Vagina (tissue), 2 donors: ENCODE measurements around the gene F2RL2. TPM values are rescaled to one million over a fixed set of nuclear protein-coding genes. Genes with fewer than 3 reads are reported as not detected.

Source experiments
- DNase-seq, 2 donors: peaks; one replicate each; pipeline ENCODE4 v3.0.0-alpha.2; 2017; ENCODE audit errors: extremely low spot score in 2 of 2
- H3K27ac ChIP-seq: fragments of 200-600 bp; sonication (generic); one replicate; pipeline ENCODE4 v1.5.1; 2019
- H3K27me3 ChIP-seq: fragments of 200-600 bp; sonication (generic); one replicate; pipeline ENCODE4 v1.5.1; 2019
- H3K36me3 ChIP-seq, 2 donors: fragments of 200-600 bp; sonication (generic); one replicate each; pipeline ENCODE4 v1.5.1; 2017 to 2019
- H3K4me1 ChIP-seq: fragments of 200-600 bp; sonication (generic); one replicate; pipeline ENCODE4 v1.5.1; 2019
- H3K4me3 ChIP-seq, 2 donors: fragments of 200-600 bp; sonication (generic); 1 replicate in 1 of 2; 2 replicates in 1 of 2; pipeline ENCODE4 v1.5.1; 2016 to 2019
- H3K9me3 ChIP-seq: fragments of 200-600 bp; sonication (generic); one replicate; pipeline ENCODE4 v1.5.1; 2019
- POLR2A ChIP-seq, 2 donors: fragments of 450-650 bp; IDR thresholded peaks; one replicate each; pipeline ENCODE4 v1.6.1; 2017; ENCODE audit warnings: antibody characterized with exemption in 2 of 2, mild to moderate bottlenecking in 2 of 2, moderate library complexity in 2 of 2
- POLR2AphosphoS5 ChIP-seq, 2 donors: sonication (generic); formaldehyde crosslinking; IDR thresholded peaks; one replicate each; pipeline ENCODE4 v1.9.0; 2017; ENCODE audit warnings: antibody characterized with exemption in 2 of 2, mild to moderate bottlenecking in 2 of 2, low read depth in 1 of 2; ENCODE audit not compliant: insufficient read depth in 1 of 2
- intact Hi-C: fragments of 100-400 bp; cut with DNase I; formaldehyde crosslinking; loops from one replicate; pipeline ENCODE4 v1.15.1; 2023
- total RNA-seq: library from RNA; depleted of rRNA; stranded (reverse); fragments of >200 nt; gene quantifications from one replicate; pipeline ENCODE4 v1.2.3, GENCODE V29; 2016
- TF ChIP-seq, protein P1 (sequence below), 3 experiments: fragments of 450-650 bp in 2 of 3; fragments of 200-600 bp in 1 of 3; sonication (generic) in 1 of 3; IDR thresholded peaks; one replicate each; pipeline ENCODE4 v1.5.1; 2017 to 2019; ENCODE audit warnings: antibody characterized with exemption in 3 of 3, mild to moderate bottlenecking in 2 of 3, moderate library complexity in 2 of 3

Gene F2RL2
- total RNA-seq, 1 donor from 2014 or later, result not detected

DNA sequence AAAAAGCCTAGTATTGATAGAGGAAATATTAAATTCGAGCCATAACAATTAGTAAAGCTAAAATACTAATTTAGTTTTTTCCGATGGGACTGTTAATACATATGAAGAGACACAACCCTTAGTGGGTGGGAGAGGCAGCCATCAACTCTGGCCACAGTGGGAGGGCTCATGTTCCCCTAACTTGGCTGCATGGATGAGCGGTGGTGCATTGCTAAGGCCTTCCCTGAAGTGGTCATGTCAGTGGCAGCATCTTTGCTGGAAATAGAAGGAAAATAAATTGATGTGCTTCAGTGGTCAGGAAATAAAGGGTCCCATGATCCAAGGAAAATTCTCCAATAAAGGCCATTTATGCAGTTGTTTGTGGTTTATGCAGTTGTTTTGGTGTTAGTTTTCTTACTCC is 33.9 kb upstream of the F2RL2 start:
- H3K36me3 ChIP-seq, result no peaks in the 10 kb centered on the region
- H3K27ac ChIP-seq, result no peak overlapping the region
- no peak for TF ChIP-seq POLR2AphosphoS5 (IDR thresholded peaks at IDR 0.05; ENCODE audit: insufficient read depth in 1 of 2, low read depth in 1 of 2)
- no peak for TF ChIP-seq POLR2A (IDR thresholded peaks at IDR 0.05)
- TF ChIP-seq, protein P1, sequence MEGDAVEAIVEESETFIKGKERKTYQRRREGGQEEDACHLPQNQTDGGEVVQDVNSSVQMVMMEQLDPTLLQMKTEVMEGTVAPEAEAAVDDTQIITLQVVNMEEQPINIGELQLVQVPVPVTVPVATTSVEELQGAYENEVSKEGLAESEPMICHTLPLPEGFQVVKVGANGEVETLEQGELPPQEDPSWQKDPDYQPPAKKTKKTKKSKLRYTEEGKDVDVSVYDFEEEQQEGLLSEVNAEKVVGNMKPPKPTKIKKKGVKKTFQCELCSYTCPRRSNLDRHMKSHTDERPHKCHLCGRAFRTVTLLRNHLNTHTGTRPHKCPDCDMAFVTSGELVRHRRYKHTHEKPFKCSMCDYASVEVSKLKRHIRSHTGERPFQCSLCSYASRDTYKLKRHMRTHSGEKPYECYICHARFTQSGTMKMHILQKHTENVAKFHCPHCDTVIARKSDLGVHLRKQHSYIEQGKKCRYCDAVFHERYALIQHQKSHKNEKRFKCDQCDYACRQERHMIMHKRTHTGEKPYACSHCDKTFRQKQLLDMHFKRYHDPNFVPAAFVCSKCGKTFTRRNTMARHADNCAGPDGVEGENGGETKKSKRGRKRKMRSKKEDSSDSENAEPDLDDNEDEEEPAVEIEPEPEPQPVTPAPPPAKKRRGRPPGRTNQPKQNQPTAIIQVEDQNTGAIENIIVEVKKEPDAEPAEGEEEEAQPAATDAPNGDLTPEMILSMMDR (IDR thresholded peaks at IDR 0.05), result no peak
- no peak overlapping the region for H3K4me3 ChIP-seq
- no peaks in the 10 kb centered on the region for H3K27me3 ChIP-seq
- H3K9me3 ChIP-seq, result no peaks in the 10 kb centered on the region
- intact Hi-C loops, result no loop called here
- DNase-seq, result no peak
- H3K4me1 ChIP-seq, result no peaks in the 10 kb centered on the region

GRCh38 chr5:76652809-76653414 is 29.7 kb upstream of the F2RL2 start:
- no peak overlapping the region for H3K4me3 ChIP-seq
- no peak for DNase-seq
- H3K27ac ChIP-seq, result no peak overlapping the region
- no peaks in the 10 kb centered on the region for H3K36me3 ChIP-seq
- H3K9me3 ChIP-seq, result no peaks in the 10 kb centered on the region
- intact Hi-C loops, result no loop called here
- TF ChIP-seq, protein P1 (IDR thresholded peaks at IDR 0.05), result no peak
- H3K27me3 ChIP-seq, result no peaks in the 10 kb centered on the region
- H3K4me1 ChIP-seq, result no peaks in the 10 kb centered on the region

DNA sequence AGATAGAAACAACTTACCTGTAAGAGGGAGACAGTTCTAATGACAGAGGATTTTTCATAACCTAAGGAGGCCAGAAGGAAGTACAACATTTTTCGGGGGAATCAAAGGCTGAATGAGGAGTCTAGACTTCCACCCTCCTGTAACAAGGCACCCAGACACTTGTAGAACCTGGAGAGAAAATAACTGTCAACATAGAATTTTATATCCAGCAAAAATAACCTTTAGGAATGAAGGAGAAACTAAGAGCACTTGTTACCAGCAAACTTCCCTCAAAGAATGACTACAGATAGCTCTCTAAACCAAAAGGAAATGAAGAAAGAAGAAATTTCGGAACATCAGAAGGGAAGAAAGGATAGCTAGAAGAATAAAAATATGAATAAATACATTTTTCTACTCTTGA is 25.9 kb upstream of the F2RL2 start:
- intact Hi-C loops, result no loop called here
- Histone ChIP-seq H3K4me1 (no peaks in the 10 kb centered on the region), H3K36me3 (no peaks in the 10 kb centered on the region), H3K9me3 (no peaks in the 10 kb centered on the region), H3K27ac (no peak overlapping the region), H3K27me3 (no peaks in the 10 kb centered on the region), H3K4me3 (no peak overlapping the region)
- no peak for DNase-seq
- TF ChIP-seq, protein P1 (IDR thresholded peaks at IDR 0.05), result no peak
- TF ChIP-seq POLR2A (IDR thresholded peaks at IDR 0.05), result no peak
- no peak for TF ChIP-seq POLR2AphosphoS5 (IDR thresholded peaks at IDR 0.05; ENCODE audit: insufficient read depth in 1 of 2, low read depth in 1 of 2)

DNA sequence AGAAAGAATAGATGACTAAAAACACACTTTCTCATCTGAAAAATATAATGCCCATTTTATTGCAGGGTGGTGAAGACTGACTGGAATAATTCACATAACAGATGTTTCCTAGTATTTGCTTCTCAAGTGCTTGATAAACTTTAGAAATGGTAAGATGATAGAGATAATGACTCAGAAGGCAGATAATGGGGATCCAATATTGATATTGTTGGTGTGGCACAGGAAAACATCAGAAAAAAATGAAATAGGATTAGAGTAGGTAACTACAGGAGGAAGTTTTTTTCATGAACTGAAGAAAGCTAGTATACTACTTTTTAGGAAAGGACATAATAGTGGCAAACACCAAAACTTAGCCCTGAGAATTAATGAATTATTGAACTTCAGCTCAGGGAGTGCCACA is 20.2 kb upstream of the F2RL2 start:
- intact Hi-C loops, result no loop called here
- no peak for DNase-seq
- no peak overlapping the region for H3K4me3 ChIP-seq
- H3K27ac ChIP-seq, result no peak overlapping the region
- no peaks in the 10 kb centered on the region for H3K36me3 ChIP-seq
- H3K27me3 ChIP-seq, result no peaks in the 10 kb centered on the region
- no peak for TF ChIP-seq POLR2AphosphoS5 (IDR thresholded peaks at IDR 0.05; ENCODE audit: insufficient read depth in 1 of 2, low read depth in 1 of 2)
- no peak for TF ChIP-seq POLR2A (IDR thresholded peaks at IDR 0.05)
- TF ChIP-seq, protein P1 (IDR thresholded peaks at IDR 0.05), result no peak
- no peaks in the 10 kb centered on the region for H3K4me1 ChIP-seq
- H3K9me3 ChIP-seq, result no peaks in the 10 kb centered on the region

GRCh38 chr5:76642390-76643040 is 19.3 kb upstream of the F2RL2 start:
- intact Hi-C loops, result no loop called here
- H3K4me3 ChIP-seq, result no peak overlapping the region

More at GRCh38 chr5:76642390-76643040, 19.3 kb upstream of the F2RL2 start:
- no peak for DNase-seq
- Histone ChIP-seq H3K36me3 (no peaks in the 10 kb centered on the region), H3K27me3 (no peaks in the 10 kb centered on the region), H3K9me3 (no peaks in the 10 kb centered on the region), H3K27ac (no peak overlapping the region), H3K4me1 (no peaks in the 10 kb centered on the region)
- no peak for TF ChIP-seq POLR2A (IDR thresholded peaks at IDR 0.05)
- no peak for TF ChIP-seq POLR2AphosphoS5 (IDR thresholded peaks at IDR 0.05; ENCODE audit: insufficient read depth in 1 of 2, low read depth in 1 of 2)
- TF ChIP-seq, protein P1 (IDR thresholded peaks at IDR 0.05), result no peak
